Panc1 (cell line): Measurements from ENCODE around the gene UTRN. TPM values are rescaled to one million over a fixed set of nuclear protein-coding genes. Genes with fewer than 3 reads are reported as not detected.

Experiments
- ATAC-seq: fragments of 200-7000 bp; cut with Tn5 transposase; 2 replicates; pipeline ENCODE4 v1.9.1; 2020; ENCODE audit warnings: mild to moderate bottlenecking, moderate library complexity
- BruUV-seq: library from RNA; stranded (reverse); fragments of 400-500 nt; replicated peaks from 2 replicates; lab custom pipeline; 2021; lab: Mats Ljungman, UMichigan
- CTCF ChIA-PET: fragments of 300-600 bp; sonication (Branson Sonifier 250); formaldehyde crosslinking; loops from one replicate; lab custom pipeline; 2022; ENCODE audit warnings: antibody characterized with exemption; lab: Charles Lee
- POLR2A ChIA-PET: fragments of 300-600 bp; sonication (Branson Sonifier 250); formaldehyde crosslinking; loops from one replicate; lab custom pipeline; 2022; ENCODE audit warnings: antibody characterized with exemption; lab: Charles Lee
- DNase-seq: peaks from one replicate; pipeline ENCODE4 v3.0.0-alpha.2; 2010; ENCODE audit warnings: low read depth, low spot score
- H3K27ac ChIP-seq: 2 replicates; pipeline ENCODE4 v1.5.1; 2011; ENCODE audit warnings: mild to moderate bottlenecking, low read length, inconsistent platforms
- H3K27me3 ChIP-seq: fragments of 200-500 bp; sonication (Bioruptor generic); 2 replicates; pipeline ENCODE4 v1.6.0; 2014; ENCODE audit warnings: low read length, inconsistent platforms; ENCODE audit not compliant: control insufficient read depth, insufficient read depth
- H3K36me3 ChIP-seq: fragments of 200-500 bp; sonication (Bioruptor generic); 2 replicates; pipeline ENCODE4 v1.5.1; 2014; ENCODE audit warnings: inconsistent platforms, mild to moderate bottlenecking, low read length, moderate library complexity; ENCODE audit not compliant: control insufficient read depth, insufficient read depth
- H3K4me1 ChIP-seq: 2 replicates; pipeline ENCODE4 v1.5.1; 2011; ENCODE audit warnings: inconsistent platforms, mild to moderate bottlenecking, low read length, moderate library complexity; ENCODE audit not compliant: control insufficient read depth, insufficient read depth
- H3K4me3 ChIP-seq, 2 experiments: 2 replicates each; pipeline ENCODE4 v1.5.1; 2011 to 2012; ENCODE audit warnings: low read depth in 2 of 2, low read length in 2 of 2, mild to moderate bottlenecking in 2 of 2, inconsistent platforms in 1 of 2, moderate library complexity in 1 of 2
- H3K9me3 ChIP-seq: fragments of 200-500 bp; sonication (Bioruptor generic); 2 replicates; pipeline ENCODE4 v1.5.1; 2014; ENCODE audit warnings: low read depth, mild to moderate bottlenecking, inconsistent platforms, low read length, moderate library complexity; ENCODE audit not compliant: control insufficient read depth, insufficient read depth
- POLR2AphosphoS5 ChIP-seq: IDR thresholded peaks from 2 replicates; pipeline ENCODE4 v1.6.1; 2012; ENCODE audit warnings: mild to moderate bottlenecking, low read depth, low read length, moderate library complexity
- SIN3A ChIP-seq: IDR thresholded peaks from 2 replicates; pipeline ENCODE4 v1.6.1; 2012; ENCODE audit warnings: low read depth, mild to moderate bottlenecking, low read length, moderate library complexity, borderline replicate concordance; ENCODE audit not compliant: insufficient read depth
- TCF7L2 ChIP-seq: IDR thresholded peaks from 2 replicates; pipeline ENCODE4 v1.6.1; 2011; ENCODE audit warnings: mild to moderate bottlenecking, low read depth, low read length, inconsistent platforms
- in situ Hi-C: cut with HindIII; loops from 2 replicates; pipeline ENCODE4 v1.10.0; 2016; ENCODE audit warnings: low sequenced_read_pairs, low pct_unique_long_range_greater_than_20kb
- intact Hi-C: fragments of 100-400 bp; cut with micrococcal nuclease; formaldehyde crosslinking; loops from one replicate; pipeline ENCODE4 v1.10.0; 2022; ENCODE audit not compliant: unreplicated experiment
- total RNA-seq: library from RNA; stranded (reverse); gene quantifications from one replicate; pipeline ENCODE4 v1.2.1, GENCODE V29; 2021; ENCODE audit not compliant: unreplicated experiment
- TF ChIP-seq, protein P1 (sequence below), 2 experiments: IDR thresholded peaks; 2 replicates each; pipeline ENCODE4 v1.6.1; 2011 to 2012; ENCODE audit warnings: low read depth in 2 of 2, control low read depth in 1 of 2, low read length in 1 of 2, mild to moderate bottlenecking in 1 of 2, moderate library complexity in 1 of 2; ENCODE audit not compliant: insufficient read depth in 1 of 2
- TF ChIP-seq, protein P2 (sequence below): fragments of 450-650 bp; IDR thresholded peaks from 2 replicates; pipeline ENCODE4 v1.5.1; 2017; ENCODE audit warnings: mild to moderate bottlenecking

The UTRN gene
- total RNA-seq, 1 experiment from 2014 or later = 122 TPM

- intact Hi-C loops = no loop called here
Measured at GRCh38 chr6:144278659-144279314, 6.3 kb upstream of the UTRN start.

GRCh38 chr6:144279484-144280150 is 5.5 kb upstream of the UTRN start:
- no peak for TF ChIP-seq TCF7L2
- no peak for TF ChIP-seq POLR2AphosphoS5
- TF ChIP-seq, protein P1, sequence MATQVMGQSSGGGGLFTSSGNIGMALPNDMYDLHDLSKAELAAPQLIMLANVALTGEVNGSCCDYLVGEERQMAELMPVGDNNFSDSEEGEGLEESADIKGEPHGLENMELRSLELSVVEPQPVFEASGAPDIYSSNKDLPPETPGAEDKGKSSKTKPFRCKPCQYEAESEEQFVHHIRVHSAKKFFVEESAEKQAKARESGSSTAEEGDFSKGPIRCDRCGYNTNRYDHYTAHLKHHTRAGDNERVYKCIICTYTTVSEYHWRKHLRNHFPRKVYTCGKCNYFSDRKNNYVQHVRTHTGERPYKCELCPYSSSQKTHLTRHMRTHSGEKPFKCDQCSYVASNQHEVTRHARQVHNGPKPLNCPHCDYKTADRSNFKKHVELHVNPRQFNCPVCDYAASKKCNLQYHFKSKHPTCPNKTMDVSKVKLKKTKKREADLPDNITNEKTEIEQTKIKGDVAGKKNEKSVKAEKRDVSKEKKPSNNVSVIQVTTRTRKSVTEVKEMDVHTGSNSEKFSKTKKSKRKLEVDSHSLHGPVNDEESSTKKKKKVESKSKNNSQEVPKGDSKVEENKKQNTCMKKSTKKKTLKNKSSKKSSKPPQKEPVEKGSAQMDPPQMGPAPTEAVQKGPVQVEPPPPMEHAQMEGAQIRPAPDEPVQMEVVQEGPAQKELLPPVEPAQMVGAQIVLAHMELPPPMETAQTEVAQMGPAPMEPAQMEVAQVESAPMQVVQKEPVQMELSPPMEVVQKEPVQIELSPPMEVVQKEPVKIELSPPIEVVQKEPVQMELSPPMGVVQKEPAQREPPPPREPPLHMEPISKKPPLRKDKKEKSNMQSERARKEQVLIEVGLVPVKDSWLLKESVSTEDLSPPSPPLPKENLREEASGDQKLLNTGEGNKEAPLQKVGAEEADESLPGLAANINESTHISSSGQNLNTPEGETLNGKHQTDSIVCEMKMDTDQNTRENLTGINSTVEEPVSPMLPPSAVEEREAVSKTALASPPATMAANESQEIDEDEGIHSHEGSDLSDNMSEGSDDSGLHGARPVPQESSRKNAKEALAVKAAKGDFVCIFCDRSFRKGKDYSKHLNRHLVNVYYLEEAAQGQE (IDR thresholded peaks at IDR 0.05; ENCODE audit: insufficient read depth in 1 of 2, low read depth in 2 of 2, low read length in 1 of 2) = no peak
- TF ChIP-seq SIN3A = no peak
- TF ChIP-seq, protein P2, sequence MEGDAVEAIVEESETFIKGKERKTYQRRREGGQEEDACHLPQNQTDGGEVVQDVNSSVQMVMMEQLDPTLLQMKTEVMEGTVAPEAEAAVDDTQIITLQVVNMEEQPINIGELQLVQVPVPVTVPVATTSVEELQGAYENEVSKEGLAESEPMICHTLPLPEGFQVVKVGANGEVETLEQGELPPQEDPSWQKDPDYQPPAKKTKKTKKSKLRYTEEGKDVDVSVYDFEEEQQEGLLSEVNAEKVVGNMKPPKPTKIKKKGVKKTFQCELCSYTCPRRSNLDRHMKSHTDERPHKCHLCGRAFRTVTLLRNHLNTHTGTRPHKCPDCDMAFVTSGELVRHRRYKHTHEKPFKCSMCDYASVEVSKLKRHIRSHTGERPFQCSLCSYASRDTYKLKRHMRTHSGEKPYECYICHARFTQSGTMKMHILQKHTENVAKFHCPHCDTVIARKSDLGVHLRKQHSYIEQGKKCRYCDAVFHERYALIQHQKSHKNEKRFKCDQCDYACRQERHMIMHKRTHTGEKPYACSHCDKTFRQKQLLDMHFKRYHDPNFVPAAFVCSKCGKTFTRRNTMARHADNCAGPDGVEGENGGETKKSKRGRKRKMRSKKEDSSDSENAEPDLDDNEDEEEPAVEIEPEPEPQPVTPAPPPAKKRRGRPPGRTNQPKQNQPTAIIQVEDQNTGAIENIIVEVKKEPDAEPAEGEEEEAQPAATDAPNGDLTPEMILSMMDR = no peak
- intact Hi-C loops = loop anchor here (10.0 kb wide), 1 partner anchor 175 kb away; no protein-coding TSS in a partner anchor
- ATAC-seq (no peak), DNase-seq (no peak)
- ChIA-PET CTCF (no interaction called here), POLR2A (no interaction called here)
- Histone ChIP-seq H3K4me1 (peaks cover 12% of the 10 kb centered on the region), H3K4me3 (no peak overlapping the region), H3K27ac (no peak overlapping the region), H3K9me3 (no peaks in the 10 kb centered on the region), H3K36me3 (no peaks in the 10 kb centered on the region), H3K27me3 (no peaks in the 10 kb centered on the region)
- BruUV-seq = no TSS peak
- in situ Hi-C loops = loop anchor here (10.0 kb wide), 1 partner anchor 195 kb away; no protein-coding TSS in a partner anchor

More at GRCh38 chr6:144278659-144279314, 6.3 kb upstream of the UTRN start:
- H3K27me3 ChIP-seq = no peaks in the 10 kb centered on the region
- ChIA-PET POLR2A (no interaction called here), CTCF (no interaction called here)
- H3K4me3 ChIP-seq = no peak overlapping the region
- in situ Hi-C loops = no loop called here
- no peak overlapping the region for H3K27ac ChIP-seq
- H3K9me3 ChIP-seq = no peaks in the 10 kb centered on the region
- no peaks in the 10 kb centered on the region for H3K36me3 ChIP-seq
- H3K4me1 ChIP-seq = peaks cover 10% of the 10 kb centered on the region
- no peak for TF ChIP-seq TCF7L2
- TF ChIP-seq, protein P2 = no peak
- TF ChIP-seq POLR2AphosphoS5 = no peak
- TF ChIP-seq, protein P1 (IDR thresholded peaks at IDR 0.05; ENCODE audit: insufficient read depth in 1 of 2, low read depth in 2 of 2, low read length in 1 of 2) = no peak
- TF ChIP-seq SIN3A = no peak
- ATAC-seq (peak; percentile 8; the same call in 1 of the 2 replicates), DNase-seq (no peak)
- no TSS peak for BruUV-seq
